ENCODE data around the gene KCNJ16. TPM values are rescaled to one million over a fixed set of nuclear protein-coding genes. Genes with fewer than 3 reads are reported as not detected.

Gene KCNJ16
- total RNA-seq, 1 experiment from 2014 or later = not detected

DNA sequence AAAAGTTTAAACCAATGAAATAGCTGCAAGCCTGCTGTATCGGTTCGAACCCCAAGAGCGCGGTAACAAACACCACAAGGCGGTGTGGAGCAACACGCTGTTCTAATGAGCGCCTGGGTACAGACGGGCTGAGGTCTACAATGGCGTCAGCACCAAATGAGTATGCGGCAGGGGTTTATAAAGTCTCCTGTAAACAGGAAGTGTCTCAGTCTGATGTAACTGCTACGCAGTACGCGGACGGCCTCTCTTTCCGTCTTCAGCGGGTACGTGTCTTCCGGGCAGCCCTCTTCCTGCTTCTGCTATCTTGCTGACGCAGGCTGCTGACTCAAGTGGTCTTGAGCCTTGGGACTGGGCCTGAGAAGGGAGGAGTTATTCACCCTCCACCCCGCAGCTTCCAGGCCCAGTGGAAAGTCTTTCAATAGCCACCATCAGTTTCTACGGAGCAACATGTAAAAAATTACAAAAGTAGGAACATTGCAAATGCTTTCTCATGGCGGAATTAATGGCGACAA, 53.8 kb downstream of the KCNJ16 start:
- no peaks in the 10 kb centered on the region for H3K27me3 ChIP-seq (ENCODE audit: control insufficient read depth, insufficient read depth, low read length)
- TF ChIP-seq SIN3A (IDR thresholded peaks at IDR 0.05; ENCODE audit: borderline replicate concordance, insufficient read depth, low read depth, low read length) = no peak
- no peak for TF ChIP-seq REST (IDR thresholded peaks at IDR 0.05; ENCODE audit: insufficient read depth in 1 of 2, low read depth in 2 of 2, low read length in 1 of 2)
- TF ChIP-seq POLR2AphosphoS5 (IDR thresholded peaks at IDR 0.05; ENCODE audit: low read depth, low read length) = no peak
- TF ChIP-seq CTCF (IDR thresholded peaks at IDR 0.05) = no peak
- no peak for TF ChIP-seq TCF7L2 (IDR thresholded peaks at IDR 0.05; ENCODE audit: low read depth, low read length)
- no TSS peak for BruUV-seq (replicated peaks)
- no peak overlapping the region for H3K27ac ChIP-seq (ENCODE audit: low read length)
- ATAC-seq = no peak
- in situ Hi-C loops (cut with HindIII; ENCODE audit: low pct_unique_long_range_greater_than_20kb, low sequenced_read_pairs) = no loop called here
- no peaks in the 10 kb centered on the region for H3K36me3 ChIP-seq (ENCODE audit: control insufficient read depth, insufficient read depth, low read length)
- ChIA-PET POLR2A (no interaction called here), CTCF (no interaction called here)
- no peak overlapping the region for H3K4me3 ChIP-seq (ENCODE audit: low read depth in 2 of 2, low read length in 2 of 2)
- intact Hi-C loops (cut with micrococcal nuclease; ENCODE audit: unreplicated experiment) = no loop called here
- no peaks in the 10 kb centered on the region for H3K9me3 ChIP-seq (ENCODE audit: control insufficient read depth, insufficient read depth, low read depth, low read length)
- DNase-seq (ENCODE audit: low read depth, low spot score) = no peak
- no peaks in the 10 kb centered on the region for H3K4me1 ChIP-seq (ENCODE audit: control insufficient read depth, insufficient read depth, low read length)

GRCh38 chr17:70130289-70130688, 55.3 kb downstream of the KCNJ16 start:
- intact Hi-C loops (cut with micrococcal nuclease; ENCODE audit: unreplicated experiment) (no loop called here), in situ Hi-C loops (cut with HindIII; ENCODE audit: low pct_unique_long_range_greater_than_20kb, low sequenced_read_pairs) (no loop called here)
- Histone ChIP-seq H3K36me3 (ENCODE audit: control insufficient read depth, insufficient read depth, low read length) (no peaks in the 10 kb centered on the region), H3K27me3 (ENCODE audit: control insufficient read depth, insufficient read depth, low read length) (no peaks in the 10 kb centered on the region), H3K4me3 (ENCODE audit: low read depth in 2 of 2, low read length in 2 of 2) (no peak overlapping the region), H3K9me3 (ENCODE audit: control insufficient read depth, insufficient read depth, low read depth, low read length) (no peaks in the 10 kb centered on the region), H3K4me1 (ENCODE audit: control insufficient read depth, insufficient read depth, low read length) (no peaks in the 10 kb centered on the region), H3K27ac (ENCODE audit: low read length) (no peak overlapping the region)
- ChIA-PET POLR2A (no interaction called here), CTCF (no interaction called here)
- TF ChIP-seq POLR2AphosphoS5 (IDR thresholded peaks at IDR 0.05; ENCODE audit: low read depth, low read length) (no peak), TCF7L2 (IDR thresholded peaks at IDR 0.05; ENCODE audit: low read depth, low read length) (no peak), SIN3A (IDR thresholded peaks at IDR 0.05; ENCODE audit: borderline replicate concordance, insufficient read depth, low read depth, low read length) (no peak), CTCF (IDR thresholded peaks at IDR 0.05) (no peak), REST (IDR thresholded peaks at IDR 0.05; ENCODE audit: insufficient read depth in 1 of 2, low read depth in 2 of 2, low read length in 1 of 2) (no peak)
- no TSS peak for BruUV-seq (replicated peaks)
- DNase-seq (ENCODE audit: low read depth, low spot score) (no peak), ATAC-seq (no peak)
